NCI-H1417 (cell line): ENCODE results near the gene MAGED1.
"Not testable (repeated sequence)": the region's sequence is repeated elsewhere in the genome, so short reads cannot be mapped to it uniquely, and the experiment has no call there.

Source experiments
- DNase-seq, 3 experiments: peaks; one replicate each; lab custom pipeline; 2025; lab: John Stamatoyannopoulos, UW

The MAGED1 gene

GRCh38 chrX:51896626-51897025, 3.2 kb downstream of the MAGED1 start:
- no peak for DNase-seq

- no peak for DNase-seq
Measured at GRCh38 chrX:51899741-51900140, 6.3 kb downstream of the MAGED1 start.

GRCh38 chrX:51902510-51903050, 9.2 kb downstream of the MAGED1 start:
- DNase-seq: no peak

GRCh38 chrX:51905152-51905551, 11.7 kb downstream of the MAGED1 start:
- not testable (repeated sequence) for DNase-seq

- DNase-seq: no peak
Measured at GRCh38 chrX:51905711-51906110, 12.3 kb downstream of the MAGED1 start.

- DNase-seq: no peak
Measured at GRCh38 chrX:51917604-51918003, 24.2 kb downstream of the MAGED1 start.

- DNase-seq: peak in 1 of 3 experiments; percentile 27
Measured at GRCh38 chrX:51922561-51922960, 29.1 kb downstream of the MAGED1 start.

- DNase-seq: peak in 1 of 3 experiments; percentile 42
Measured at GRCh38 chrX:51931566-51932150, 38.2 kb downstream of the MAGED1 start.
